Measurements from ENCODE around the gene CRTC2. TPM values are rescaled to one million over a fixed set of nuclear protein-coding genes. Genes with fewer than 3 reads are reported as not detected.

Gene CRTC2
- total and polyA plus RNA-seq, 9 of the 15 experiments (the other 6 are each of a cell fraction or from before 2014, with no cell fraction given), result 2.7 to 26.4 (median 10.2) TPM

DNA sequence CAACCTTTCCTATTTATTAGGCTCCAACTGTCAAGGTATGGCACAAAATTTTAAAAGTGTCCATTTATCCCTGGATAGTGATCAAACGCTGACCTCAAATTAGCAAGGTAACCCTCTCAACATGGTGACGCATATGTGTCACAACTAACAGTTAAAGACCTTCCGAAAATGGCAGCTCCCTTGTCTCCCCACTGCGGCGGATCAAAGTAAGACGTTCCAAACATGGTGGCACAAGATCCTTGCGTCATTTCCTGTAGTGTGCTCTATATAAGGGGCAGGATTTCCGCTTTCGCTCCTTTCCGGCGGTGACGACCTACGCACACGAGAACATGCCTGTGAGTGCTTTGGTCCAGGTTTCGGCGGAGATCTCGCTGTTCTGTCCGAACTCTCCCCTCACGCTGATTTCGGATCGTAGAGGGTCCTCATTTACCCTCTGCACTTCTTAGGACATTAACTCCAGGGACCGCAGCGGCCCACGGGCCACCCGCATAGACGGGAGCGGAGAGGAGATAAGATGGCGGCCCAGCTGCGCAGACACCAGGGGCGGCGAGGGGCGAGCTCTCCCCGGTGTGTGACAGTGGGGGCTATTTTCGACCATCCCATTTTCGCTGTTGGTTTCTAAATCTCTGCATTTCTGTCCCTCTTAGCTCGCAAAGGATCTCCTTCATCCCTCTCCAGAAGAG is 32.2 kb upstream of the CRTC2 start, which contains the start of gene RPS27 (continued):
- TF ChIP-seq, protein P1, sequence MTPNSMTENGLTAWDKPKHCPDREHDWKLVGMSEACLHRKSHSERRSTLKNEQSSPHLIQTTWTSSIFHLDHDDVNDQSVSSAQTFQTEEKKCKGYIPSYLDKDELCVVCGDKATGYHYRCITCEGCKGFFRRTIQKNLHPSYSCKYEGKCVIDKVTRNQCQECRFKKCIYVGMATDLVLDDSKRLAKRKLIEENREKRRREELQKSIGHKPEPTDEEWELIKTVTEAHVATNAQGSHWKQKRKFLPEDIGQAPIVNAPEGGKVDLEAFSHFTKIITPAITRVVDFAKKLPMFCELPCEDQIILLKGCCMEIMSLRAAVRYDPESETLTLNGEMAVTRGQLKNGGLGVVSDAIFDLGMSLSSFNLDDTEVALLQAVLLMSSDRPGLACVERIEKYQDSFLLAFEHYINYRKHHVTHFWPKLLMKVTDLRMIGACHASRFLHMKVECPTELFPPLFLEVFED (CRISPR knock-in tag; conservative IDR thresholded peaks at IDR 0.05), result peak; percentile 66; the same call in 1 of the 2 replicates
- TF ChIP-seq SAFB (IDR thresholded peaks at IDR 0.05; ENCODE audit: borderline replicate concordance, low read depth, low read length) (no peak), MTA1 (IDR thresholded peaks at IDR 0.05; ENCODE audit: borderline replicate concordance) (no peak), NCOA4 (IDR thresholded peaks at IDR 0.05; ENCODE audit: partially characterized antibody) (no peak), NONO (IDR thresholded peaks at IDR 0.05; ENCODE audit: low read depth in 2 of 2, low read length in 1 of 2) (peak; percentile 72 to 92; a peak in 3 of 4 replicates), MCM5 (IDR thresholded peaks at IDR 0.05; ENCODE audit: low read depth) (no peak), SIN3B (IDR thresholded peaks at IDR 0.05; ENCODE audit: low read depth) (peak; percentile 78; the same call in 1 of the 2 replicates), HSF4 (CRISPR knock-in tag; IDR thresholded peaks at IDR 0.05; ENCODE audit: borderline replicate concordance) (no peak), POLR2A (conservative IDR thresholded peaks at IDR 0.05) (peak; percentile 100), ZC3H4 (CRISPR knock-in tag; IDR thresholded peaks at IDR 0.05; ENCODE audit: borderline replicate concordance) (no peak), ZNF444 (CRISPR knock-in tag; IDR thresholded peaks at IDR 0.05) (0 out of 2 replicates have a peak, but pooled peaks have one; percentile 31), BRD4 (IDR thresholded peaks at IDR 0.05) (0 out of 2 replicates have a peak, but pooled peaks have one; percentile 46), XRCC3 (IDR thresholded peaks at IDR 0.05) (no peak), FOXM1 (IDR thresholded peaks at IDR 0.05; ENCODE audit: low read depth) (no peak), FOXM1 (CRISPR knock-in tag; IDR thresholded peaks at IDR 0.05; ENCODE audit: low read depth) (peak; percentile 31; the same call in 1 of the 2 replicates), EHMT2 (IDR thresholded peaks at IDR 0.05) (no peak), ESRRA (IDR thresholded peaks at IDR 0.05; ENCODE audit: borderline replicate concordance, low read depth) (peak; percentile 50; the same call in 1 of the 2 replicates), ZBTB17 (CRISPR knock-in tag; IDR thresholded peaks at IDR 0.05) (0 out of 2 replicates have a peak, but pooled peaks have one; percentile 68), MCM2 (IDR thresholded peaks at IDR 0.05; ENCODE audit: low read depth) (no peak)
- TF ChIP-seq, protein P2, sequence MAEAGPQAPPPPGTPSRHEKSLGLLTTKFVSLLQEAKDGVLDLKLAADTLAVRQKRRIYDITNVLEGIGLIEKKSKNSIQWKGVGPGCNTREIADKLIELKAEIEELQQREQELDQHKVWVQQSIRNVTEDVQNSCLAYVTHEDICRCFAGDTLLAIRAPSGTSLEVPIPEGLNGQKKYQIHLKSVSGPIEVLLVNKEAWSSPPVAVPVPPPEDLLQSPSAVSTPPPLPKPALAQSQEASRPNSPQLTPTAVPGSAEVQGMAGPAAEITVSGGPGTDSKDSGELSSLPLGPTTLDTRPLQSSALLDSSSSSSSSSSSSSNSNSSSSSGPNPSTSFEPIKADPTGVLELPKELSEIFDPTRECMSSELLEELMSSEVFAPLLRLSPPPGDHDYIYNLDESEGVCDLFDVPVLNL (CRISPR knock-in tag; IDR thresholded peaks at IDR 0.05; ENCODE audit: low read depth), result no peak
- TF ChIP-seq, protein P3, sequence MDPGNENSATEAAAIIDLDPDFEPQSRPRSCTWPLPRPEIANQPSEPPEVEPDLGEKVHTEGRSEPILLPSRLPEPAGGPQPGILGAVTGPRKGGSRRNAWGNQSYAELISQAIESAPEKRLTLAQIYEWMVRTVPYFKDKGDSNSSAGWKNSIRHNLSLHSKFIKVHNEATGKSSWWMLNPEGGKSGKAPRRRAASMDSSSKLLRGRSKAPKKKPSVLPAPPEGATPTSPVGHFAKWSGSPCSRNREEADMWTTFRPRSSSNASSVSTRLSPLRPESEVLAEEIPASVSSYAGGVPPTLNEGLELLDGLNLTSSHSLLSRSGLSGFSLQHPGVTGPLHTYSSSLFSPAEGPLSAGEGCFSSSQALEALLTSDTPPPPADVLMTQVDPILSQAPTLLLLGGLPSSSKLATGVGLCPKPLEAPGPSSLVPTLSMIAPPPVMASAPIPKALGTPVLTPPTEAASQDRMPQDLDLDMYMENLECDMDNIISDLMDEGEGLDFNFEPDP (CRISPR knock-in tag; IDR thresholded peaks at IDR 0.05), result no peak; the same call in 1 of the 2 replicates
- TF ChIP-seq, protein P4, sequence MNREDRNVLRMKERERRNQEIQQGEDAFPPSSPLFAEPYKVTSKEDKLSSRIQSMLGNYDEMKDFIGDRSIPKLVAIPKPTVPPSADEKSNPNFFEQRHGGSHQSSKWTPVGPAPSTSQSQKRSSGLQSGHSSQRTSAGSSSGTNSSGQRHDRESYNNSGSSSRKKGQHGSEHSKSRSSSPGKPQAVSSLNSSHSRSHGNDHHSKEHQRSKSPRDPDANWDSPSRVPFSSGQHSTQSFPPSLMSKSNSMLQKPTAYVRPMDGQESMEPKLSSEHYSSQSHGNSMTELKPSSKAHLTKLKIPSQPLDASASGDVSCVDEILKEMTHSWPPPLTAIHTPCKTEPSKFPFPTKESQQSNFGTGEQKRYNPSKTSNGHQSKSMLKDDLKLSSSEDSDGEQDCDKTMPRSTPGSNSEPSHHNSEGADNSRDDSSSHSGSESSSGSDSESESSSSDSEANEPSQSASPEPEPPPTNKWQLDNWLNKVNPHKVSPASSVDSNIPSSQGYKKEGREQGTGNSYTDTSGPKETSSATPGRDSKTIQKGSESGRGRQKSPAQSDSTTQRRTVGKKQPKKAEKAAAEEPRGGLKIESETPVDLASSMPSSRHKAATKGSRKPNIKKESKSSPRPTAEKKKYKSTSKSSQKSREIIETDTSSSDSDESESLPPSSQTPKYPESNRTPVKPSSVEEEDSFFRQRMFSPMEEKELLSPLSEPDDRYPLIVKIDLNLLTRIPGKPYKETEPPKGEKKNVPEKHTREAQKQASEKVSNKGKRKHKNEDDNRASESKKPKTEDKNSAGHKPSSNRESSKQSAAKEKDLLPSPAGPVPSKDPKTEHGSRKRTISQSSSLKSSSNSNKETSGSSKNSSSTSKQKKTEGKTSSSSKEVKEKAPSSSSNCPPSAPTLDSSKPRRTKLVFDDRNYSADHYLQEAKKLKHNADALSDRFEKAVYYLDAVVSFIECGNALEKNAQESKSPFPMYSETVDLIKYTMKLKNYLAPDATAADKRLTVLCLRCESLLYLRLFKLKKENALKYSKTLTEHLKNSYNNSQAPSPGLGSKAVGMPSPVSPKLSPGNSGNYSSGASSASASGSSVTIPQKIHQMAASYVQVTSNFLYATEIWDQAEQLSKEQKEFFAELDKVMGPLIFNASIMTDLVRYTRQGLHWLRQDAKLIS (CRISPR knock-in tag; IDR thresholded peaks at IDR 0.05), result peak; percentile 99

Measured in K562 (cell line).